HG02763 (cell line): ENCODE measurements around the gene PLXDC2.

Experiments
- ATAC-seq: cut with Tn5 transposase; IDR thresholded peaks from one replicate; pipeline ENCODE4 v1.9.1; 2021; ENCODE audit warnings: mild to moderate bottlenecking, moderate library complexity; ENCODE audit not compliant: unreplicated experiment

The PLXDC2 gene

DNA sequence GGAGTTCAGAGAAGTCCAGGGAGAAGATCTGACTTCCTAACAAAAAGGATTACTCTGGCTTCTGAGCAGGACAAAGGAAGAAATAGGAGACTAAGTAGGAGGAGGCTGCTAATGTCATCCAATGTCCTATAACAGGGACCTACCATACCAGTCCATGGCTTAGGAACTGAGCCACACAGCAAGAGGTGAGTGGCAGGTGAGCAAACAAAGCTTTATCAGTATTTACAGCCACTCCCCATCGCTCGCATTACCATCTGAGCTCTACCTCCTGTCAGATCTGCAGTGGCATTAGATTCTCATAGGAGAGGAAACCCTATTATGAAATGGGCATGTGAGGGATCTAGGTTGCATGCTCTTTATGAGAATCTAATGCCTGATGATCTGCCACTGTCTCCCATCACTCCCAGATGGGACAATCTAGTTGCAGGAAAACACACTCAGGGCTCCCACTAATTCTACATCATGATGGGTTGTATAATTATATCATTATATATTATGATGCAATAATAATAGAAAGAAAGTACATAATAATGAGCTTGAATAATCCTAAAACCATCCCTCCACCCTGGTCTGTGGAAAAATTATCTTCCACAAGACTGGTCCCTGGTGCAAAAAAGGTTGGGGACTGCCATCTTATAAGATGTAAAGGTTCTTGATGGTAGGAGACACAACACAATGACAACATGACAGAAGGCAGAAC, 487.4 kb downstream of the PLXDC2 start:
- ATAC-seq = no peak

DNA sequence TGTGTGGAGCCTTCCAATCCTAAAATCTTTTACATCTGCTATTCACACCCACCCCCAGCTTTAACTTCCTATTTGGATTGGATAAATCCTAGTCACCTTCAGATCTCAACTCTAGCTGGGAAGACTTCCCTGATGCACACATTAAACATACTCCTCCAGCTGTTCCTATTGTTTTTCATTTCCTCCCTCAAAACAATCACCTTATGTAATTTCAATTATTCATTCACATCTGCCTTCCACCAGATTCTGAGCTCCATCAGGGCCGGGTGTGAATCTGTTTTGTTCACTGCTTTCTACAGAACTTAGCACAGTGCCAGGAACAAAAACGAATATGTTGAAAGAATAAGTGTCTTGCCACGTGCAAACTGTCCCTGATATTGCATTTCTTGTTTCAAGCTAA, 497.4 kb downstream of the PLXDC2 start:
- ATAC-seq = no peak

DNA sequence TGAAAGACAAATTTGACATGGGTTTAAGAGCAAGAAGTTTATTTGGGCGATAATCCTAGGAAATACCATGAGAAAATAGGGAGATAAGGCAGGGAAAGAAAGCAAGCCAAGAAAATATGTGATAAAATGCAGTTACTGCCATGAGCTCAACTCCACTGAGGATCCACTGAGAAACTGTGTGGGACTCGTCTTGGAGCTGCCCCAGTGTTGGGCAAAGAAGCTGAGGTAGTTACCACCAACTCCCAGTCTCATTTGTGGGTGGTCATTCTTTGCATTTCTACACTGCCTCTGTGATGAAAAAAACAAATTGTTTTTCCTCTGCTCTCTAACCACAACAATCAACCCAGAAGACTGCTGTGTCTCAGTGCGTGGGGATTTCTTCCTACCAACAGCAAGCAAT, 498.2 kb downstream of the PLXDC2 start:
- no peak for ATAC-seq

DNA sequence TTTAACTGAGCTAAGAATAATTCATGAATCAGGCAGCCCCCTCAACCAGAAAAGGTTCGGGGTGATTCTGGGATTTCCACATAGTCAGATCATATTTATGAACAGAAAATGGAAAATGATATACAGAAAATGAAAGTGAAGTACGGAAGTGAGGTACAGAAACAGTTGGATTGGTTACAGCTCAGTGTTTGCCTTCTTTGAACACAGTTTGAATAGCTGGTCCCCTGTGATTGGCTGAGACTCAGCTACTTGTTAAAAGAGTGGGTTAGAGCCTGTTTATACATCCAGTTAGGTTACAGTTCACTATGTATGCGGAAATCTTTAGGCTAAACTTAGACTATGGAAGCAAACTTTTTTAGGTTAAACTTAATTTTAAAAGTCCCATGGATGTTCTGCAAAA, 511.7 kb downstream of the PLXDC2 start:
- no peak for ATAC-seq

DNA sequence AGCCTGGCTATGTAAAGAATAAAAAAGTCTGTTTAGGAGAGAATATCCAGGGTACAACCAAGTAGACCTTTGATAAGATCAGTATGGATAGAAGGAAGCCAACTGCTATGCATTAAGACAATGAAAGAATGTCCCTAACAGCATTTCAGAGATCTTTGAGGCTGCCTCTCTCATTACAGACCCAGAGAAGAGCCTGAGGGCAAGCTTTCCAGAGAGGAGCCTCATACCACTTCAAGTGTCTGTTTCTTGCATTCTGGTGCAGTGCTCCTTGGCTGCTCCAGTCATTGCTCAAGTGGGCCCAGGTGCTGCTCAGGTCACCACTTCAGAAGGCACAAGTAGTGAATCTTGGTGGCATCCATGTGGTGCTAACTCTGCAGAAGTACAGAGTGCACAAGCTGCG, 514.0 kb downstream of the PLXDC2 start:
- ATAC-seq = no peak

DNA sequence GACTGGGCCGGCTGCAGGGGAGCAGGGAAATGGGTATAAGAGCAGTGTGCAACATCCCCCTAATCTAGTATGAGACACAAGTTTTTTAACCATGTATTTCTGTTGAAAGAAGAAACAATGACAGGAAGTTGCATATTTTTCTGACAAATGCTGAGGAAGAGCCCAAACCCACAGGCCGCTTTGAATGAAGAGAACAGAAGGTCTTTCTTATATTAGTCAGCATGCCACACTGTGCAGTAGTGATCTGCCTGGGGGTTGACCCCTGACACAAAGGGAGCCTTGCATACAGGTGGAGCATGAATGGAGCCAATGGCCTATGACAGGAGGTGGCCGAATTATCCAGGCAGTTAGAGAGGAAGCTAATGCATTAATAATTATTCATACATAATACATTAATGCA, 518.3 kb downstream of the PLXDC2 start:
- no peak for ATAC-seq
